Measurements from ENCODE around the gene STARD9.

The STARD9 gene

GRCh38 chr15:42723068-42723467, 147.7 kb downstream of the STARD9 start:
- Mint-ChIP-seq H3K27me3 (no peaks in the 10 kb centered on the region), H3K9me3 (no peaks in the 10 kb centered on the region), H3K4me1 (ENCODE audit: low read depth in 2 of 2) (no peaks in the 10 kb centered on the region), H3K36me3 (ENCODE audit: insufficient read depth) (peaks cover 25% of the 10 kb centered on the region), H3K27ac (no peak overlapping the region), H3K4me3 (no peak overlapping the region)
- ATAC-seq (replicated peaks) (no peak), DNase-seq (no peak)

GRCh38 chr15:42724276-42724675, 148.9 kb downstream of the STARD9 start:
- Mint-ChIP-seq H3K27me3 (no peaks in the 10 kb centered on the region), H3K9me3 (no peaks in the 10 kb centered on the region), H3K36me3 (ENCODE audit: insufficient read depth) (peaks cover 27% of the 10 kb centered on the region), H3K27ac (peak overlapping the region in 1 of 2 donors; percentile 49), H3K4me1 (ENCODE audit: low read depth in 2 of 2) (no peaks in the 10 kb centered on the region), H3K4me3 (no peak overlapping the region)
- ATAC-seq (replicated peaks), result no peak
- no peak for DNase-seq

GRCh38 chr15:42725331-42725903, 150.0 kb downstream of the STARD9 start:
- DNase-seq (no peak), ATAC-seq (replicated peaks) (no peak)
- Mint-ChIP-seq H3K36me3 (ENCODE audit: insufficient read depth) (peaks cover 33% of the 10 kb centered on the region), H3K27me3 (no peaks in the 10 kb centered on the region), H3K27ac (peak overlapping the region in 1 of 2 donors; percentile 41), H3K4me3 (no peak overlapping the region), H3K9me3 (no peaks in the 10 kb centered on the region), H3K4me1 (ENCODE audit: low read depth in 2 of 2) (no peaks in the 10 kb centered on the region)

- DNase-seq (no peak), ATAC-seq (replicated peaks) (no peak)
- H3K4me3 Mint-ChIP-seq, result no peak overlapping the region
- H3K4me1 Mint-ChIP-seq (ENCODE audit: low read depth in 2 of 2), result no peaks in the 10 kb centered on the region
- H3K27ac Mint-ChIP-seq, result no peak overlapping the region
- H3K27me3 Mint-ChIP-seq, result no peaks in the 10 kb centered on the region
- H3K9me3 Mint-ChIP-seq, result no peaks in the 10 kb centered on the region
- peaks cover 38% of the 10 kb centered on the region for H3K36me3 Mint-ChIP-seq (ENCODE audit: insufficient read depth)
Observed at GRCh38 chr15:42726114-42726513, 150.7 kb downstream of the STARD9 start.

GRCh38 chr15:42727750-42728381, 152.5 kb downstream of the STARD9 start:
- no peaks in the 10 kb centered on the region for H3K27me3 Mint-ChIP-seq
- peaks cover 0 to 1% of the 10 kb centered on the region in 2 donors for H3K4me1 Mint-ChIP-seq (ENCODE audit: low read depth in 2 of 2)
- no peak overlapping the region for H3K4me3 Mint-ChIP-seq
- DNase-seq (no peak), ATAC-seq (replicated peaks) (no peak)
- H3K27ac Mint-ChIP-seq, result no peak overlapping the region
- no peaks in the 10 kb centered on the region for H3K9me3 Mint-ChIP-seq
- peaks cover 47% of the 10 kb centered on the region for H3K36me3 Mint-ChIP-seq (ENCODE audit: insufficient read depth)

- Mint-ChIP-seq H3K9me3 (no peaks in the 10 kb centered on the region), H3K27ac (no peak overlapping the region), H3K27me3 (no peaks in the 10 kb centered on the region), H3K36me3 (ENCODE audit: insufficient read depth) (peaks cover 50% of the 10 kb centered on the region), H3K4me1 (ENCODE audit: low read depth in 2 of 2) (peaks cover 0 to 1% of the 10 kb centered on the region in 2 donors), H3K4me3 (no peak overlapping the region)
- ATAC-seq (replicated peaks), result no peak
- DNase-seq, result no peak
Observed at GRCh38 chr15:42728560-42728959, 153.2 kb downstream of the STARD9 start.

GRCh38 chr15:42728972-42729371, 153.6 kb downstream of the STARD9 start:
- Mint-ChIP-seq H3K4me1 (ENCODE audit: low read depth in 2 of 2) (peaks cover 0 to 3% of the 10 kb centered on the region in 2 donors), H3K36me3 (ENCODE audit: insufficient read depth) (peaks cover 51% of the 10 kb centered on the region), H3K9me3 (no peaks in the 10 kb centered on the region), H3K4me3 (no peak overlapping the region), H3K27ac (no peak overlapping the region), H3K27me3 (no peaks in the 10 kb centered on the region)
- ATAC-seq (replicated peaks) (no peak), DNase-seq (no peak)

GRCh38 chr15:42729409-42729808, 154.0 kb downstream of the STARD9 start:
- Mint-ChIP-seq H3K4me3 (no peak overlapping the region), H3K27ac (no peak overlapping the region), H3K36me3 (ENCODE audit: insufficient read depth) (peaks cover 55% of the 10 kb centered on the region), H3K27me3 (no peaks in the 10 kb centered on the region), H3K9me3 (no peaks in the 10 kb centered on the region), H3K4me1 (ENCODE audit: low read depth in 2 of 2) (peaks cover 0 to 6% of the 10 kb centered on the region in 2 donors)
- ATAC-seq (replicated peaks) (no peak), DNase-seq (no peak)

- peaks cover 0 to 6% of the 10 kb centered on the region in 2 donors for H3K4me1 Mint-ChIP-seq (ENCODE audit: low read depth in 2 of 2)
Observed at GRCh38 chr15:42730135-42730534, 154.7 kb downstream of the STARD9 start.

GRCh38 chr15:42730536-42730935, 155.1 kb downstream of the STARD9 start:
- Mint-ChIP-seq H3K36me3 (ENCODE audit: insufficient read depth) (peaks cover 51% of the 10 kb centered on the region), H3K27ac (no peak overlapping the region), H3K4me3 (no peak overlapping the region), H3K9me3 (no peaks in the 10 kb centered on the region), H3K27me3 (no peaks in the 10 kb centered on the region), H3K4me1 (ENCODE audit: low read depth in 2 of 2) (peaks cover 0 to 9% of the 10 kb centered on the region in 2 donors)
- DNase-seq (no peak), ATAC-seq (replicated peaks) (no peak)

More at GRCh38 chr15:42730135-42730534, 154.7 kb downstream of the STARD9 start:
- H3K4me3 Mint-ChIP-seq, result no peak overlapping the region
- H3K27me3 Mint-ChIP-seq, result no peaks in the 10 kb centered on the region
- no peaks in the 10 kb centered on the region for H3K9me3 Mint-ChIP-seq
- DNase-seq (no peak), ATAC-seq (replicated peaks) (no peak)
- H3K36me3 Mint-ChIP-seq (ENCODE audit: insufficient read depth), result peaks cover 55% of the 10 kb centered on the region
- peak overlapping the region in 1 of 2 donors; percentile 33 for H3K27ac Mint-ChIP-seq

- Mint-ChIP-seq H3K4me1 (ENCODE audit: low read depth in 2 of 2) (peaks cover 5 to 12% of the 10 kb centered on the region in 2 donors), H3K36me3 (ENCODE audit: insufficient read depth) (peaks cover 48% of the 10 kb centered on the region), H3K27ac (peak overlapping the region in 1 of 2 donors; percentile 51), H3K27me3 (no peaks in the 10 kb centered on the region), H3K4me3 (no peak overlapping the region), H3K9me3 (no peaks in the 10 kb centered on the region)
- ATAC-seq (replicated peaks) (no peak), DNase-seq (no peak)
Observed at GRCh38 chr15:42731461-42731860, 156.1 kb downstream of the STARD9 start.

GRCh38 chr15:42732095-42732827, 156.9 kb downstream of the STARD9 start:
- ATAC-seq (replicated peaks), result no peak
- Mint-ChIP-seq H3K27me3 (no peaks in the 10 kb centered on the region), H3K36me3 (ENCODE audit: insufficient read depth) (peaks cover 47% of the 10 kb centered on the region), H3K27ac (peak overlapping the region in 1 of 2 donors; percentile 27), H3K4me3 (no peak overlapping the region), H3K4me1 (ENCODE audit: low read depth in 2 of 2) (peaks cover 5 to 12% of the 10 kb centered on the region in 2 donors), H3K9me3 (no peaks in the 10 kb centered on the region)
- no peak for DNase-seq

GRCh38 chr15:42733027-42733426, 157.6 kb downstream of the STARD9 start:
- Mint-ChIP-seq H3K27me3 (no peaks in the 10 kb centered on the region), H3K36me3 (ENCODE audit: insufficient read depth) (peaks cover 48% of the 10 kb centered on the region), H3K4me1 (ENCODE audit: low read depth in 2 of 2) (peaks cover 5 to 16% of the 10 kb centered on the region in 2 donors), H3K27ac (peak overlapping the region in 1 of 2 donors; percentile 26), H3K4me3 (no peak overlapping the region), H3K9me3 (no peaks in the 10 kb centered on the region)
- ATAC-seq (replicated peaks) (no peak), DNase-seq (no peak)
